ENCODE results near the gene GOLPH3. TPM values are rescaled to one million over a fixed set of nuclear protein-coding genes. Genes with fewer than 3 reads are reported as not detected.

Gene GOLPH3
- total and polyA plus RNA-seq, 2 of the 8 experiments (the other 6 are each of a cell fraction or from before 2014, with no cell fraction given) = 53.7 to 93.6 TPM

- H3K79me2 ChIP-seq (ENCODE audit: control insufficient read depth in 1 of 2, insufficient read depth in 2 of 2, low read length in 2 of 2) = peaks cover 0 to 52% of the 10 kb centered on the region in 2 experiments; a peak in 2 of 4 replicates
- peaks cover 2 to 11% of the 10 kb centered on the region in 2 experiments for H4K20me1 ChIP-seq (replicated peaks in 1 of 2; ENCODE audit: control insufficient read depth in 1 of 2, insufficient read depth in 2 of 2, low read length in 2 of 2)
- H3K9me3 ChIP-seq (ENCODE audit: insufficient read depth in 2 of 2, low read depth in 1 of 2, low read length in 1 of 2) = no peaks in the 10 kb centered on the region
- H3K18ac ChIP-seq (ENCODE audit: extremely low read depth, low read length) = no peak overlapping the region
- no peak overlapping the region for H3K4me3 ChIP-seq (ENCODE audit: extremely low read depth in 1 of 4, insufficient read depth in 2 of 4, low read depth in 3 of 4, low read length in 4 of 4)
- no peak overlapping the region for H3K27ac ChIP-seq (ENCODE audit: low read depth, low read length)
- H2BK20ac ChIP-seq (ENCODE audit: low read length) = no peak overlapping the region
- H3K23ac ChIP-seq (ENCODE audit: insufficient read length) = no peak overlapping the region
- WGBS, 2 experiments (ENCODE audit: extremely low coverage in 1 of 2, insufficient coverage in 1 of 2, insufficient read length in 1 of 2, insufficient replicate concordance in 2 of 2, low coverage in 1 of 2, low lambda C conversion rate in 2 of 2, missing lambda C conversion rate in 1 of 2) = 85% methylated on average over 6 of the region's 6 CpGs; no CpG with 5 or more reads in 1 of the 2 experiments
- H4K8ac ChIP-seq (ENCODE audit: extremely low read depth, insufficient read depth, low read length) = no peak overlapping the region
- H2BK15ac ChIP-seq (ENCODE audit: low read length) = no peak overlapping the region
- no peak overlapping the region for H3K4ac ChIP-seq (replicated peaks; ENCODE audit: insufficient read length, low read depth, low read length)
- H2BK5ac ChIP-seq (ENCODE audit: low read depth, low read length) = no peak overlapping the region
- ChIA-PET CTCF (ENCODE audit: partially characterized antibody) (no interaction called here), POLR2A (ENCODE audit: partially characterized antibody) (interaction anchor here (1.1 kb wide), 1 partner anchor 206 kb away, joined by 3 read pairs; no protein-coding TSS in a partner anchor)
- no peak overlapping the region for H2AFZ ChIP-seq (ENCODE audit: low read length)
- H4K5ac ChIP-seq (ENCODE audit: insufficient read length, low read depth, low read length) = no peak overlapping the region
- no peak overlapping the region for H3K14ac ChIP-seq (ENCODE audit: insufficient read length)
- no peak overlapping the region for H3K4me2 ChIP-seq (ENCODE audit: insufficient read depth in 1 of 2, low read depth in 2 of 2, low read length in 2 of 2)
- H3K27me3 ChIP-seq (replicated peaks in 1 of 4; ENCODE audit: control insufficient read depth in 3 of 4, extremely low read depth in 1 of 4, insufficient read depth in 3 of 4, low read length in 3 of 4) = no peaks in the 10 kb centered on the region
- DNase-seq (ENCODE audit: low read depth in 1 of 2, low spot score in 2 of 2) = no peak
- H3K36me3 ChIP-seq (ENCODE audit: control insufficient read depth in 2 of 4, insufficient read depth in 4 of 4, low read length in 3 of 4) = peaks cover 12 to 44% (median 19%) of the 10 kb centered on the region in 4 experiments
- no peaks in the 10 kb centered on the region for H3K23me2 ChIP-seq (ENCODE audit: low read depth, low read length)
- H3K9ac ChIP-seq (replicated peaks in 1 of 4; ENCODE audit: extremely low read depth in 1 of 4, low read depth in 3 of 4, low read length in 3 of 4) = no peak overlapping the region
- no peak overlapping the region for H4K91ac ChIP-seq (replicated peaks; ENCODE audit: insufficient read length, low read length)
- peaks cover 0 to 5% (median 4%) of the 10 kb centered on the region in 4 experiments; a peak in 5 of 7 replicates for H3K4me1 ChIP-seq (replicated peaks in 1 of 4; ENCODE audit: control insufficient read depth in 3 of 4, insufficient read depth in 4 of 4, low read length in 3 of 4)
- H3K56ac ChIP-seq (replicated peaks; ENCODE audit: insufficient read length, low read depth, low read length) = no peak overlapping the region
- no peak overlapping the region for H2BK12ac ChIP-seq (ENCODE audit: low read depth, low read length)
- H2BK120ac ChIP-seq (replicated peaks; ENCODE audit: low read depth, low read length) = no peak overlapping the region
- peaks cover 3% of the 10 kb centered on the region for H3K79me1 ChIP-seq (ENCODE audit: low read depth, low read length)
- no peak overlapping the region for H2AK5ac ChIP-seq (ENCODE audit: low read depth, low read length)
- FAIRE-seq = no peak
- TF ChIP-seq EGR1 (IDR thresholded peaks at IDR 0.05; ENCODE audit: borderline replicate concordance, low read depth, low read length) = no peak
- TF ChIP-seq FOSL1 (IDR thresholded peaks at IDR 0.05; ENCODE audit: insufficient read depth, low read depth, low read length) = no peak
- TF ChIP-seq SP2 (IDR thresholded peaks at IDR 0.05; ENCODE audit: low read length) = no peak
- no peak for TF ChIP-seq CBX8 (IDR thresholded peaks at IDR 0.05; ENCODE audit: borderline replicate concordance, low read depth, low read length)
- no peak for TF ChIP-seq SP4 (IDR thresholded peaks at IDR 0.05; ENCODE audit: low read length)
Measured at GRCh38 chr5:32123889-32124676, 50.0 kb downstream of the GOLPH3 start.

Measured in H1 (cell line).